Measurements from ENCODE around the gene HYOU1.
A peak's percentile ranks its signal among the peaks of the same experiment; 100 is the strongest.
"Not testable (repeated sequence)": the region's sequence is repeated elsewhere in the genome, so short reads cannot be mapped to it uniquely, and the experiment has no call there.

HYOU1 gene

GRCh38 chr11:119057000-119057769 lies at the start of gene HYOU1:
Gene HYOU1, minus strand, starts transcription at chr11:119057205. Its CDS starts 1,045 bp downstream, at chr11:119056160.
- DNase-seq = peak; percentile 92

GRCh38 chr11:119103793-119104192 lies 46.8 kb upstream of the HYOU1 start:
- DNase-seq = no peak

- DNase-seq = not testable (repeated sequence)
Measured at GRCh38 chr11:119103161-119103664, 46.2 kb upstream of the HYOU1 start.

- peak; percentile 97 for DNase-seq
Measured at GRCh38 chr11:119101759-119102423, 44.9 kb upstream of the HYOU1 start, which contains the start of gene DPAGT1. Gene DPAGT1, minus strand, starts transcription at chr11:119101853. Its CDS starts 198 bp downstream, at chr11:119101655.

GRCh38 chr11:119100994-119101758 lies 44.2 kb upstream of the HYOU1 start:
- DNase-seq = no peak

- DNase-seq = no peak
Measured at GRCh38 chr11:119100246-119100970, 43.4 kb upstream of the HYOU1 start.

- DNase-seq = no peak
Measured at GRCh38 chr11:119099711-119100110, 42.7 kb upstream of the HYOU1 start.

- peak; percentile 99 for DNase-seq
Measured at GRCh38 chr11:119095066-119095880, 38.3 kb upstream of the HYOU1 start.

GRCh38 chr11:119094816-119095065 lies 37.7 kb upstream of the HYOU1 start:
- peak; percentile 66 for DNase-seq

- no peak for DNase-seq
Measured at GRCh38 chr11:119093942-119094815, 37.2 kb upstream of the HYOU1 start.

GRCh38 chr11:119092880-119093842 lies 36.2 kb upstream of the HYOU1 start:
- DNase-seq = no peak

GRCh38 chr11:119091966-119092879 lies 35.2 kb upstream of the HYOU1 start:
- peak; percentile 8 for DNase-seq

GRCh38 chr11:119091178-119091577 lies 34.2 kb upstream of the HYOU1 start:
- no peak for DNase-seq

- DNase-seq = no peak
Measured at GRCh38 chr11:119089319-119089718, 32.3 kb upstream of the HYOU1 start.

- DNase-seq = no peak
Measured at GRCh38 chr11:119088406-119088805, 31.4 kb upstream of the HYOU1 start.

- DNase-seq = peak; percentile 10
Measured at GRCh38 chr11:119087747-119088241, 30.8 kb upstream of the HYOU1 start.

GRCh38 chr11:119087123-119087522 lies 30.1 kb upstream of the HYOU1 start:
- no peak for DNase-seq

- DNase-seq = no peak
Measured at GRCh38 chr11:119085437-119085847, 28.4 kb upstream of the HYOU1 start.

Data from NCI-H2029 (cell line).